Muscle layer of duodenum (tissue), 2 donors: Measurements from ENCODE around the gene GLB1L2.

ENCODE experiments used
- H3K27ac ChIP-seq: one replicate; pipeline ENCODE4 v1.7.0; 2013; ENCODE audit warnings: mild to moderate bottlenecking, low read length
- H3K27me3 ChIP-seq: one replicate; pipeline ENCODE4 v1.7.0; 2013; ENCODE audit warnings: low read depth, mild to moderate bottlenecking, control low read depth, low read length
- H3K36me3 ChIP-seq, 2 donors: one replicate each; pipeline ENCODE4 v1.7.0; 2013; ENCODE audit warnings: low read length in 2 of 2, control low read depth in 1 of 2, mild to moderate bottlenecking in 1 of 2; ENCODE audit not compliant: insufficient read depth in 2 of 2, control insufficient read depth in 1 of 2
- H3K4me1 ChIP-seq, 2 donors: one replicate each; pipeline ENCODE4 v1.7.0; 2013; ENCODE audit warnings: low read length in 2 of 2, mild to moderate bottlenecking in 2 of 2, control low read depth in 1 of 2, moderate library complexity in 1 of 2; ENCODE audit not compliant: insufficient read depth in 2 of 2, control insufficient read depth in 1 of 2
- H3K4me3 ChIP-seq, 2 donors: one replicate each; pipeline ENCODE4 v1.7.0; 2013; ENCODE audit warnings: low read length in 2 of 2, low read depth in 1 of 2, mild to moderate bottlenecking in 1 of 2
- H3K9me3 ChIP-seq, 2 donors: one replicate each; pipeline ENCODE4 v1.7.0; 2013; ENCODE audit warnings: low read length in 2 of 2, control low read depth in 1 of 2, mild to moderate bottlenecking in 1 of 2; ENCODE audit not compliant: control insufficient read depth in 1 of 2
- donor health status: healthy.

GLB1L2 gene

GRCh38 chr11:134382830-134383229, 51.0 kb downstream of the GLB1L2 start:
- Histone ChIP-seq H3K4me1 (no peaks in the 10 kb centered on the region), H3K36me3 (no peaks in the 10 kb centered on the region), H3K27ac (no peak overlapping the region), H3K4me3 (no peak overlapping the region), H3K9me3 (no peaks in the 10 kb centered on the region), H3K27me3 (no peaks in the 10 kb centered on the region)

- Histone ChIP-seq H3K36me3 (no peaks in the 10 kb centered on the region), H3K27me3 (no peaks in the 10 kb centered on the region), H3K4me3 (no peak overlapping the region), H3K27ac (no peak overlapping the region), H3K4me1 (no peaks in the 10 kb centered on the region), H3K9me3 (no peaks in the 10 kb centered on the region)
Observed at GRCh38 chr11:134383576-134384221, 51.9 kb downstream of the GLB1L2 start.

GRCh38 chr11:134384406-134384805, 52.6 kb downstream of the GLB1L2 start:
- Histone ChIP-seq H3K4me1 (no peaks in the 10 kb centered on the region), H3K27me3 (no peaks in the 10 kb centered on the region), H3K9me3 (no peaks in the 10 kb centered on the region), H3K27ac (no peak overlapping the region), H3K36me3 (no peaks in the 10 kb centered on the region), H3K4me3 (no peak overlapping the region)

GRCh38 chr11:134385171-134385570, 53.4 kb downstream of the GLB1L2 start:
- no peak overlapping the region for H3K27ac ChIP-seq
- H3K4me1 ChIP-seq: no peaks in the 10 kb centered on the region
- H3K27me3 ChIP-seq: no peaks in the 10 kb centered on the region

GRCh38 chr11:134385774-134386565, 54.2 kb downstream of the GLB1L2 start:
- Histone ChIP-seq H3K27ac (no peak overlapping the region), H3K36me3 (no peaks in the 10 kb centered on the region)

More at GRCh38 chr11:134385171-134385570, 53.4 kb downstream of the GLB1L2 start:
- Histone ChIP-seq H3K9me3 (no peaks in the 10 kb centered on the region), H3K36me3 (no peaks in the 10 kb centered on the region), H3K4me3 (no peak overlapping the region)

GRCh38 chr11:134386945-134387344, 55.2 kb downstream of the GLB1L2 start:
- Histone ChIP-seq H3K4me1 (no peaks in the 10 kb centered on the region), H3K36me3 (no peaks in the 10 kb centered on the region)

More at GRCh38 chr11:134385774-134386565, 54.2 kb downstream of the GLB1L2 start:
- Histone ChIP-seq H3K9me3 (no peaks in the 10 kb centered on the region), H3K4me3 (no peak overlapping the region), H3K27me3 (no peaks in the 10 kb centered on the region), H3K4me1 (no peaks in the 10 kb centered on the region)

GRCh38 chr11:134387501-134387900, 55.7 kb downstream of the GLB1L2 start:
- Histone ChIP-seq H3K9me3 (no peaks in the 10 kb centered on the region), H3K4me3 (no peak overlapping the region), H3K27ac (no peak overlapping the region), H3K36me3 (no peaks in the 10 kb centered on the region), H3K27me3 (no peaks in the 10 kb centered on the region), H3K4me1 (no peaks in the 10 kb centered on the region)

More at GRCh38 chr11:134386945-134387344, 55.2 kb downstream of the GLB1L2 start:
- no peak overlapping the region for H3K27ac ChIP-seq
- no peak overlapping the region for H3K4me3 ChIP-seq
- H3K27me3 ChIP-seq: no peaks in the 10 kb centered on the region
- no peaks in the 10 kb centered on the region for H3K9me3 ChIP-seq

GRCh38 chr11:134388590-134388989, 56.8 kb downstream of the GLB1L2 start:
- Histone ChIP-seq H3K27me3 (no peaks in the 10 kb centered on the region), H3K4me1 (no peaks in the 10 kb centered on the region)

GRCh38 chr11:134389464-134390180, 57.8 kb downstream of the GLB1L2 start:
- H3K27me3 ChIP-seq: no peaks in the 10 kb centered on the region
- no peaks in the 10 kb centered on the region for H3K4me1 ChIP-seq
- no peaks in the 10 kb centered on the region for H3K36me3 ChIP-seq
- H3K4me3 ChIP-seq: no peak overlapping the region
- no peaks in the 10 kb centered on the region for H3K9me3 ChIP-seq
- H3K27ac ChIP-seq: no peak overlapping the region

More at GRCh38 chr11:134388590-134388989, 56.8 kb downstream of the GLB1L2 start:
- H3K27ac ChIP-seq: no peak overlapping the region
- H3K4me3 ChIP-seq: no peak overlapping the region
- H3K36me3 ChIP-seq: no peaks in the 10 kb centered on the region
- no peaks in the 10 kb centered on the region for H3K9me3 ChIP-seq

GRCh38 chr11:134390706-134391569, 59.1 kb downstream of the GLB1L2 start:
- H3K4me1 ChIP-seq: no peaks in the 10 kb centered on the region
- H3K4me3 ChIP-seq: no peak overlapping the region
- no peaks in the 10 kb centered on the region for H3K27me3 ChIP-seq
- H3K36me3 ChIP-seq: no peaks in the 10 kb centered on the region
- no peak overlapping the region for H3K27ac ChIP-seq
- H3K9me3 ChIP-seq: no peaks in the 10 kb centered on the region
